GM12891 (cell line): ENCODE results near the gene OR10W1. TPM values are rescaled to one million over a fixed set of nuclear protein-coding genes. Genes with fewer than 3 reads are reported as not detected.

Source experiments
- DNase-seq: peaks from one replicate; pipeline ENCODE4 v3.0.0; 2011; ENCODE audit warnings: low spot score; ENCODE audit not compliant: insufficient read length
- FAIRE-seq: peaks from 2 replicates; lab custom pipeline; 2011; peaks lifted over from hg19 to GRCh38; lab: Jason Lieb, UNC
- PAX5 ChIP-seq: IDR thresholded peaks from 2 replicates; pipeline ENCODE4 v1.6.1; 2011; ENCODE audit warnings: low read length, moderate library complexity, mild to moderate bottlenecking; ENCODE audit not compliant: insufficient read depth, severe bottlenecking
- POLR2A ChIP-seq: IDR thresholded peaks from 2 replicates; pipeline ENCODE4 v1.6.1; 2011; ENCODE audit warnings: low read depth, low read length, control low read depth
- POLR2AphosphoS5 ChIP-seq: IDR thresholded peaks from 2 replicates; pipeline ENCODE4 v1.6.1; 2011; ENCODE audit warnings: low read depth, low read length, control low read depth
- POU2F2 ChIP-seq: IDR thresholded peaks from 2 replicates; pipeline ENCODE4 v1.6.1; 2011; ENCODE audit warnings: low read depth, mild to moderate bottlenecking, control low read depth, low read length, moderate library complexity
- SPI1 ChIP-seq: IDR thresholded peaks from 2 replicates; pipeline ENCODE4 v1.6.1; 2011; ENCODE audit warnings: low read depth, low read length, control low read depth
- TAF1 ChIP-seq: IDR thresholded peaks from 2 replicates; pipeline ENCODE4 v1.6.1; 2011; ENCODE audit warnings: low read depth, low read length, control low read depth
- polyA plus RNA-seq: library from polyadenylated mRNA; unstranded; fragments of >200 nt; gene quantifications from one replicate; pipeline ENCODE4 v1.2.1, GENCODE V29; 2012; ENCODE audit warnings: low read depth, missing spikeins, inconsistent platforms; ENCODE audit not compliant: missing spikeins

The OR10W1 gene
- not detected for polyA plus RNA-seq

GRCh38 chr11:58268142-58268541, at the start of gene OR10W1:
Gene OR10W1, minus strand, starts transcription at chr11:58268260. Its CDS starts 402 bp downstream, at chr11:58267858.
- TF ChIP-seq SPI1: no peak
- TF ChIP-seq POLR2A: no peak
- TF ChIP-seq PAX5: no peak
- TF ChIP-seq POLR2AphosphoS5: no peak
- TF ChIP-seq TAF1: no peak
- TF ChIP-seq POU2F2: no peak
- DNase-seq (no peak), FAIRE-seq (no peak)

- FAIRE-seq: no peak
- DNase-seq: no peak
- no peak for TF ChIP-seq POLR2A
- no peak for TF ChIP-seq TAF1
- TF ChIP-seq SPI1: peak; percentile 73
- no peak for TF ChIP-seq POU2F2
Observed at GRCh38 chr11:58316142-58316541, 48.1 kb upstream of the OR10W1 start.

GRCh38 chr11:58301576-58301975, 33.5 kb upstream of the OR10W1 start:
- TF ChIP-seq POU2F2: no peak
- FAIRE-seq (no peak), DNase-seq (no peak)

GRCh38 chr11:58292017-58292416, 24.0 kb upstream of the OR10W1 start:
- peak; percentile 28 for FAIRE-seq

GRCh38 chr11:58289266-58289665, 21.2 kb upstream of the OR10W1 start:
- DNase-seq (no peak), FAIRE-seq (no peak)
- no peak for TF ChIP-seq TAF1
- TF ChIP-seq PAX5: no peak
- TF ChIP-seq POLR2AphosphoS5: no peak
- no peak for TF ChIP-seq POU2F2
- TF ChIP-seq SPI1: no peak
- no peak for TF ChIP-seq POLR2A

More at GRCh38 chr11:58292017-58292416, 24.0 kb upstream of the OR10W1 start:
- DNase-seq: no peak
- TF ChIP-seq TAF1 (no peak), POU2F2 (no peak), POLR2A (no peak), POLR2AphosphoS5 (no peak), PAX5 (no peak), SPI1 (no peak)

GRCh38 chr11:58286249-58286648, 18.2 kb upstream of the OR10W1 start:
- peak; percentile 4 for DNase-seq
- peak; percentile 71 for FAIRE-seq
- TF ChIP-seq POU2F2: no peak
- TF ChIP-seq POLR2A: no peak
- no peak for TF ChIP-seq POLR2AphosphoS5
- no peak for TF ChIP-seq TAF1
- no peak for TF ChIP-seq SPI1
- TF ChIP-seq PAX5: no peak

- DNase-seq: no peak
- no peak for FAIRE-seq
- TF ChIP-seq TAF1 (no peak), POU2F2 (no peak), POLR2A (no peak), SPI1 (no peak), POLR2AphosphoS5 (no peak), PAX5 (no peak)
Observed at GRCh38 chr11:58285483-58286040, 17.5 kb upstream of the OR10W1 start.

GRCh38 chr11:58276151-58276550, 8.1 kb upstream of the OR10W1 start:
- FAIRE-seq (no peak), DNase-seq (no peak)
- TF ChIP-seq POU2F2: no peak
- no peak for TF ChIP-seq PAX5
- no peak for TF ChIP-seq POLR2A
- TF ChIP-seq TAF1: no peak
- no peak for TF ChIP-seq POLR2AphosphoS5
- TF ChIP-seq SPI1: no peak

- TF ChIP-seq POU2F2 (no peak), POLR2AphosphoS5 (no peak), SPI1 (no peak), TAF1 (no peak)
- FAIRE-seq: no peak
- no peak for DNase-seq
Observed at GRCh38 chr11:58275002-58275401, 6.9 kb upstream of the OR10W1 start.

GRCh38 chr11:58259983-58260382, 8.1 kb downstream of the OR10W1 start:
- DNase-seq: no peak
- no peak for FAIRE-seq
- TF ChIP-seq TAF1: no peak
- TF ChIP-seq POU2F2: no peak
- TF ChIP-seq POLR2AphosphoS5: no peak
- TF ChIP-seq POLR2A: no peak
- TF ChIP-seq PAX5: no peak

GRCh38 chr11:58254936-58255335, 13.1 kb downstream of the OR10W1 start:
- TF ChIP-seq SPI1 (no peak), TAF1 (no peak), POLR2A (no peak), POLR2AphosphoS5 (no peak), POU2F2 (no peak), PAX5 (no peak)
- FAIRE-seq (no peak), DNase-seq (no peak)
